Panc1 (cell line): Measurements from ENCODE around the gene TRDN. TPM values are rescaled to one million over a fixed set of nuclear protein-coding genes. Genes with fewer than 3 reads are reported as not detected.

Experiments
- ATAC-seq: fragments of 200-7000 bp; cut with Tn5 transposase; 2 replicates; pipeline ENCODE4 v1.9.1; 2020; ENCODE audit warnings: mild to moderate bottlenecking, moderate library complexity
- BruUV-seq: library from RNA; stranded (reverse); fragments of 400-500 nt; replicated peaks from 2 replicates; lab custom pipeline; 2021; lab: Mats Ljungman, UMichigan
- CTCF ChIA-PET: fragments of 300-600 bp; sonication (Branson Sonifier 250); formaldehyde crosslinking; loops from one replicate; lab custom pipeline; 2022; ENCODE audit warnings: antibody characterized with exemption; lab: Charles Lee
- POLR2A ChIA-PET: fragments of 300-600 bp; sonication (Branson Sonifier 250); formaldehyde crosslinking; loops from one replicate; lab custom pipeline; 2022; ENCODE audit warnings: antibody characterized with exemption; lab: Charles Lee
- DNase-seq: peaks from one replicate; pipeline ENCODE4 v3.0.0-alpha.2; 2010; ENCODE audit warnings: low read depth, low spot score
- H3K27ac ChIP-seq: 2 replicates; pipeline ENCODE4 v1.5.1; 2011; ENCODE audit warnings: mild to moderate bottlenecking, low read length, inconsistent platforms
- H3K27me3 ChIP-seq: fragments of 200-500 bp; sonication (Bioruptor generic); 2 replicates; pipeline ENCODE4 v1.6.0; 2014; ENCODE audit warnings: low read length, inconsistent platforms; ENCODE audit not compliant: control insufficient read depth, insufficient read depth
- H3K36me3 ChIP-seq: fragments of 200-500 bp; sonication (Bioruptor generic); 2 replicates; pipeline ENCODE4 v1.5.1; 2014; ENCODE audit warnings: inconsistent platforms, mild to moderate bottlenecking, low read length, moderate library complexity; ENCODE audit not compliant: control insufficient read depth, insufficient read depth
- H3K4me1 ChIP-seq: 2 replicates; pipeline ENCODE4 v1.5.1; 2011; ENCODE audit warnings: inconsistent platforms, mild to moderate bottlenecking, low read length, moderate library complexity; ENCODE audit not compliant: control insufficient read depth, insufficient read depth
- H3K4me3 ChIP-seq, 2 experiments: 2 replicates each; pipeline ENCODE4 v1.5.1; 2011 to 2012; ENCODE audit warnings: low read depth in 2 of 2, low read length in 2 of 2, mild to moderate bottlenecking in 2 of 2, inconsistent platforms in 1 of 2, moderate library complexity in 1 of 2
- H3K9me3 ChIP-seq: fragments of 200-500 bp; sonication (Bioruptor generic); 2 replicates; pipeline ENCODE4 v1.5.1; 2014; ENCODE audit warnings: low read depth, mild to moderate bottlenecking, inconsistent platforms, low read length, moderate library complexity; ENCODE audit not compliant: control insufficient read depth, insufficient read depth
- POLR2AphosphoS5 ChIP-seq: IDR thresholded peaks from 2 replicates; pipeline ENCODE4 v1.6.1; 2012; ENCODE audit warnings: mild to moderate bottlenecking, low read depth, low read length, moderate library complexity
- SIN3A ChIP-seq: IDR thresholded peaks from 2 replicates; pipeline ENCODE4 v1.6.1; 2012; ENCODE audit warnings: low read depth, mild to moderate bottlenecking, low read length, moderate library complexity, borderline replicate concordance; ENCODE audit not compliant: insufficient read depth
- TCF7L2 ChIP-seq: IDR thresholded peaks from 2 replicates; pipeline ENCODE4 v1.6.1; 2011; ENCODE audit warnings: mild to moderate bottlenecking, low read depth, low read length, inconsistent platforms
- in situ Hi-C: cut with HindIII; loops from 2 replicates; pipeline ENCODE4 v1.10.0; 2016; ENCODE audit warnings: low sequenced_read_pairs, low pct_unique_long_range_greater_than_20kb
- intact Hi-C: fragments of 100-400 bp; cut with micrococcal nuclease; formaldehyde crosslinking; loops from one replicate; pipeline ENCODE4 v1.10.0; 2022; ENCODE audit not compliant: unreplicated experiment
- total RNA-seq: library from RNA; stranded (reverse); gene quantifications from one replicate; pipeline ENCODE4 v1.2.1, GENCODE V29; 2021; ENCODE audit not compliant: unreplicated experiment
- TF ChIP-seq, protein P1 (sequence below), 2 experiments: IDR thresholded peaks; 2 replicates each; pipeline ENCODE4 v1.6.1; 2011 to 2012; ENCODE audit warnings: low read depth in 2 of 2, control low read depth in 1 of 2, low read length in 1 of 2, mild to moderate bottlenecking in 1 of 2, moderate library complexity in 1 of 2; ENCODE audit not compliant: insufficient read depth in 1 of 2
- TF ChIP-seq, protein P2 (sequence below): fragments of 450-650 bp; IDR thresholded peaks from 2 replicates; pipeline ENCODE4 v1.5.1; 2017; ENCODE audit warnings: mild to moderate bottlenecking

Gene TRDN
- total RNA-seq, 1 experiment from 2014 or later = not detected

DNA sequence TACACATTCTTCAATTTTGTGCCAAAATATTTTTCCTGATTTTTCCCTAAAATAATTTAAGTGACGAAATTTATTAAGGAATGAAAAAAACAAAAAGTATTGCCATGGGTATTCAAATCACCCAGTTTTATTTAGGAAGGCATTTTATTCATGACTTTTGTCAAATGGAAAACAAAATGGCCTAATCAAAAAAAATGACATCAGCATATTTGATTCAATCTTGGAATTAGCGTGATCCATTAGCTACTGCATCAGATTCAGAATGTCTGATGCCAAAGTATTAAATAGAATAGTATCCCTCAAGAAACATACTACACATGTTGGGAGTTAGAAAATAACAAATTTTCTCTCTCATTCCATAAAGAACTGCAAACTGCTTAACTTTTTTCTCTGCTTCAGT lies 129.2 kb downstream of the TRDN start:
- Histone ChIP-seq H3K4me3 (no peak overlapping the region), H3K9me3 (no peaks in the 10 kb centered on the region), H3K36me3 (no peaks in the 10 kb centered on the region), H3K27ac (no peak overlapping the region), H3K4me1 (no peaks in the 10 kb centered on the region), H3K27me3 (no peaks in the 10 kb centered on the region)
- intact Hi-C loops (no loop called here), in situ Hi-C loops (no loop called here)
- DNase-seq (no peak), ATAC-seq (no peak)
- TF ChIP-seq SIN3A = no peak
- TF ChIP-seq, protein P1, sequence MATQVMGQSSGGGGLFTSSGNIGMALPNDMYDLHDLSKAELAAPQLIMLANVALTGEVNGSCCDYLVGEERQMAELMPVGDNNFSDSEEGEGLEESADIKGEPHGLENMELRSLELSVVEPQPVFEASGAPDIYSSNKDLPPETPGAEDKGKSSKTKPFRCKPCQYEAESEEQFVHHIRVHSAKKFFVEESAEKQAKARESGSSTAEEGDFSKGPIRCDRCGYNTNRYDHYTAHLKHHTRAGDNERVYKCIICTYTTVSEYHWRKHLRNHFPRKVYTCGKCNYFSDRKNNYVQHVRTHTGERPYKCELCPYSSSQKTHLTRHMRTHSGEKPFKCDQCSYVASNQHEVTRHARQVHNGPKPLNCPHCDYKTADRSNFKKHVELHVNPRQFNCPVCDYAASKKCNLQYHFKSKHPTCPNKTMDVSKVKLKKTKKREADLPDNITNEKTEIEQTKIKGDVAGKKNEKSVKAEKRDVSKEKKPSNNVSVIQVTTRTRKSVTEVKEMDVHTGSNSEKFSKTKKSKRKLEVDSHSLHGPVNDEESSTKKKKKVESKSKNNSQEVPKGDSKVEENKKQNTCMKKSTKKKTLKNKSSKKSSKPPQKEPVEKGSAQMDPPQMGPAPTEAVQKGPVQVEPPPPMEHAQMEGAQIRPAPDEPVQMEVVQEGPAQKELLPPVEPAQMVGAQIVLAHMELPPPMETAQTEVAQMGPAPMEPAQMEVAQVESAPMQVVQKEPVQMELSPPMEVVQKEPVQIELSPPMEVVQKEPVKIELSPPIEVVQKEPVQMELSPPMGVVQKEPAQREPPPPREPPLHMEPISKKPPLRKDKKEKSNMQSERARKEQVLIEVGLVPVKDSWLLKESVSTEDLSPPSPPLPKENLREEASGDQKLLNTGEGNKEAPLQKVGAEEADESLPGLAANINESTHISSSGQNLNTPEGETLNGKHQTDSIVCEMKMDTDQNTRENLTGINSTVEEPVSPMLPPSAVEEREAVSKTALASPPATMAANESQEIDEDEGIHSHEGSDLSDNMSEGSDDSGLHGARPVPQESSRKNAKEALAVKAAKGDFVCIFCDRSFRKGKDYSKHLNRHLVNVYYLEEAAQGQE (IDR thresholded peaks at IDR 0.05; ENCODE audit: insufficient read depth in 1 of 2, low read depth in 2 of 2, low read length in 1 of 2) = no peak
- TF ChIP-seq, protein P2, sequence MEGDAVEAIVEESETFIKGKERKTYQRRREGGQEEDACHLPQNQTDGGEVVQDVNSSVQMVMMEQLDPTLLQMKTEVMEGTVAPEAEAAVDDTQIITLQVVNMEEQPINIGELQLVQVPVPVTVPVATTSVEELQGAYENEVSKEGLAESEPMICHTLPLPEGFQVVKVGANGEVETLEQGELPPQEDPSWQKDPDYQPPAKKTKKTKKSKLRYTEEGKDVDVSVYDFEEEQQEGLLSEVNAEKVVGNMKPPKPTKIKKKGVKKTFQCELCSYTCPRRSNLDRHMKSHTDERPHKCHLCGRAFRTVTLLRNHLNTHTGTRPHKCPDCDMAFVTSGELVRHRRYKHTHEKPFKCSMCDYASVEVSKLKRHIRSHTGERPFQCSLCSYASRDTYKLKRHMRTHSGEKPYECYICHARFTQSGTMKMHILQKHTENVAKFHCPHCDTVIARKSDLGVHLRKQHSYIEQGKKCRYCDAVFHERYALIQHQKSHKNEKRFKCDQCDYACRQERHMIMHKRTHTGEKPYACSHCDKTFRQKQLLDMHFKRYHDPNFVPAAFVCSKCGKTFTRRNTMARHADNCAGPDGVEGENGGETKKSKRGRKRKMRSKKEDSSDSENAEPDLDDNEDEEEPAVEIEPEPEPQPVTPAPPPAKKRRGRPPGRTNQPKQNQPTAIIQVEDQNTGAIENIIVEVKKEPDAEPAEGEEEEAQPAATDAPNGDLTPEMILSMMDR = no peak
- no peak for TF ChIP-seq POLR2AphosphoS5
- TF ChIP-seq TCF7L2 = no peak
- BruUV-seq = no TSS peak
- ChIA-PET POLR2A (no interaction called here), CTCF (no interaction called here)

DNA sequence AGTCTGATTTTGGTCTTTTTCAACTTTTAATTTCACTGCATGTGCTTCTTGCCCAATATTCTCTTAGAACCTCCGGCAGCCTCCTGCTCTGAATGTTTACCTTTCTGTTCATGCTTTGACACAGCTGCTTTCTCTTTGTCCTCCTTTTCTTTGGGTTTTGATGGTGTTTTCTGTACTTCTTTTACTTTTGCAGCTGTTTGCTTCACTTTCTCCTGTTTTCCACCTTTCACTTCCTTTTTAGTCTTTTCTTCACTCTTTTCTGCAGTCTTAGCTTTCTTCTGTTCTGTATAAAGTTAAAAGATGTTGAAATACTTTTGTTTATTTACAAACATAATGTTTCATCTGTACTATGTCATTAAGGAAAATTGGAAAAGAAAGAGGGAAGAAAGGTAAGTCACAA lies 133.1 kb downstream of the TRDN start:
- no TSS peak for BruUV-seq
- TF ChIP-seq POLR2AphosphoS5 (no peak), TCF7L2 (no peak), SIN3A (no peak)
- TF ChIP-seq, protein P1 (IDR thresholded peaks at IDR 0.05; ENCODE audit: insufficient read depth in 1 of 2, low read depth in 2 of 2, low read length in 1 of 2) = no peak
- TF ChIP-seq, protein P2 = no peak
- intact Hi-C loops = no loop called here
- no peak for DNase-seq
- H3K27ac ChIP-seq = no peak overlapping the region
- CTCF ChIA-PET = no interaction called here
- H3K4me1 ChIP-seq = no peaks in the 10 kb centered on the region
- POLR2A ChIA-PET = no interaction called here
- H3K4me3 ChIP-seq = no peak overlapping the region
- no peaks in the 10 kb centered on the region for H3K36me3 ChIP-seq
- no peaks in the 10 kb centered on the region; the same call in 1 of the 2 replicates for H3K27me3 ChIP-seq
- no peaks in the 10 kb centered on the region for H3K9me3 ChIP-seq
- ATAC-seq = no peak
- in situ Hi-C loops = no loop called here
